HG03108 (cell line): ENCODE results near the gene MSMO1.

Experiments used
- ATAC-seq: cut with Tn5 transposase; IDR thresholded peaks from one replicate; pipeline ENCODE4 v1.9.1; 2021; ENCODE audit warnings: moderate library complexity; ENCODE audit not compliant: unreplicated experiment

The MSMO1 gene

GRCh38 chr4:165359506-165359905 lies 32.0 kb downstream of the MSMO1 start:
- no peak for ATAC-seq

GRCh38 chr4:165360041-165360695 lies 32.7 kb downstream of the MSMO1 start:
- ATAC-seq = no peak

GRCh38 chr4:165360985-165361670 lies 33.7 kb downstream of the MSMO1 start:
- no peak for ATAC-seq

GRCh38 chr4:165361810-165362209 lies 34.3 kb downstream of the MSMO1 start:
- no peak for ATAC-seq

GRCh38 chr4:165364452-165365080 lies 37.1 kb downstream of the MSMO1 start:
- ATAC-seq = no peak

- ATAC-seq = no peak
Measured at GRCh38 chr4:165367040-165367439, 39.6 kb downstream of the MSMO1 start.

GRCh38 chr4:165368114-165368513 lies 40.6 kb downstream of the MSMO1 start:
- ATAC-seq = no peak

- ATAC-seq = no peak
Measured at GRCh38 chr4:165368567-165368966, 41.1 kb downstream of the MSMO1 start.

GRCh38 chr4:165369522-165369921 lies 42.1 kb downstream of the MSMO1 start:
- no peak for ATAC-seq

- ATAC-seq = no peak
Measured at GRCh38 chr4:165370530-165370929, 43.1 kb downstream of the MSMO1 start.

GRCh38 chr4:165375465-165375864 lies 48.0 kb downstream of the MSMO1 start:
- ATAC-seq = no peak

GRCh38 chr4:165378398-165378744 lies 50.9 kb downstream of the MSMO1 start:
- ATAC-seq = no peak

GRCh38 chr4:165378745-165379677 lies 51.5 kb downstream of the MSMO1 start, which contains the start of gene CPE:
Gene CPE, plus strand, starts transcription at chr4:165379008. Its CDS starts 214 bp downstream, at chr4:165379222.
- peak; percentile 87 for ATAC-seq

- ATAC-seq = no peak
Measured at GRCh38 chr4:165379678-165380064, 52.2 kb downstream of the MSMO1 start.

- ATAC-seq = no peak
Measured at GRCh38 chr4:165380805-165381204, 53.3 kb downstream of the MSMO1 start.

- ATAC-seq = no peak
Measured at GRCh38 chr4:165381821-165382373, 54.4 kb downstream of the MSMO1 start.

- no peak for ATAC-seq
Measured at GRCh38 chr4:165382640-165383039, 55.2 kb downstream of the MSMO1 start.

- no peak for ATAC-seq
Measured at GRCh38 chr4:165383591-165384073, 56.2 kb downstream of the MSMO1 start.

GRCh38 chr4:165384186-165384585 lies 56.7 kb downstream of the MSMO1 start:
- no peak for ATAC-seq

GRCh38 chr4:165384598-165384997 lies 57.1 kb downstream of the MSMO1 start:
- ATAC-seq = no peak

GRCh38 chr4:165385126-165385525 lies 57.7 kb downstream of the MSMO1 start:
- no peak for ATAC-seq
